Measurements from ENCODE around the gene COX17. TPM values are rescaled to one million over a fixed set of nuclear protein-coding genes. Genes with fewer than 3 reads are reported as not detected.

COX17 gene
- total RNA-seq, 4 donors from 2014 or later, result 16.2 to 43.1 (median 29.9) TPM

GRCh38 chr3:119703820-119704531 lies 26.8 kb upstream of the COX17 start:
- no peak for TF ChIP-seq CTCF (IDR thresholded peaks at IDR 0.05)
- no peak for TF ChIP-seq POLR2A (IDR thresholded peaks at IDR 0.05)
- intact Hi-C loops (cut with DNase I; ENCODE audit: low total_unique reads), result no loop called here
- 70 to 73% methylated on average over 8 of the region's 8 CpGs for WGBS, 2 donors
- no peak overlapping the region for H3K4me3 ChIP-seq (ENCODE audit: low read depth, poor library complexity, severe bottlenecking)
- DNase-seq (ENCODE audit: low spot score in 2 of 2), result no peak

- TF ChIP-seq CTCF (IDR thresholded peaks at IDR 0.05) (no peak), POLR2A (IDR thresholded peaks at IDR 0.05) (no peak)
- peak within 1 kb of the TSS; percentile 18 for H3K4me3 ChIP-seq (ENCODE audit: low read depth, poor library complexity, severe bottlenecking)
- intact Hi-C loops (cut with DNase I; ENCODE audit: low total_unique reads), result no loop called here
- DNase-seq (ENCODE audit: low spot score in 2 of 2), result peak; percentile 94 to 99
- 3 to 5% methylated on average over 44 to 47 of the region's 59 CpGs for WGBS, 2 donors
Measured at GRCh38 chr3:119702530-119703527, 25.6 kb upstream of the COX17 start, which contains the start of gene CFAP91. TSS of gene CFAP91 (plus strand) at chr3:119703022. CDS start at chr3:119703099, 77 bp downstream.

GRCh38 chr3:119700920-119701734 lies 23.9 kb upstream of the COX17 start:
- DNase-seq (ENCODE audit: low spot score in 2 of 2), result no peak
- WGBS, 2 donors, result 88 to 94% methylated on average over 8 to 22 of the region's 22 CpGs
- no peak overlapping the region for H3K4me3 ChIP-seq (ENCODE audit: low read depth, poor library complexity, severe bottlenecking)
- intact Hi-C loops (cut with DNase I; ENCODE audit: low total_unique reads), result no loop called here
- TF ChIP-seq CTCF (IDR thresholded peaks at IDR 0.05) (no peak), POLR2A (IDR thresholded peaks at IDR 0.05) (no peak)

- WGBS, 2 donors, result 84 to 85% methylated on average over 4 of the region's 4 CpGs
- no peak overlapping the region for H3K4me3 ChIP-seq (ENCODE audit: low read depth, poor library complexity, severe bottlenecking)
- DNase-seq (ENCODE audit: low spot score in 2 of 2), result no peak
- TF ChIP-seq POLR2A (IDR thresholded peaks at IDR 0.05), result no peak
- no peak for TF ChIP-seq CTCF (IDR thresholded peaks at IDR 0.05)
- intact Hi-C loops (cut with DNase I; ENCODE audit: low total_unique reads), result no loop called here
Measured at GRCh38 chr3:119700269-119700919, 23.2 kb upstream of the COX17 start.

- H3K4me3 ChIP-seq (ENCODE audit: low read depth, poor library complexity, severe bottlenecking), result no peak overlapping the region
- WGBS, 2 donors, result 86% methylated on average over 5 of the region's 5 CpGs
- TF ChIP-seq CTCF (IDR thresholded peaks at IDR 0.05) (no peak), POLR2A (IDR thresholded peaks at IDR 0.05) (no peak)
- intact Hi-C loops (cut with DNase I; ENCODE audit: low total_unique reads), result no loop called here
- DNase-seq (ENCODE audit: low spot score in 2 of 2), result no peak
Measured at GRCh38 chr3:119697394-119697793, 20.2 kb upstream of the COX17 start.

Data from lower leg skin (tissue), 4 donors.